Transverse colon (tissue), 4 donors: Measurements from ENCODE around the gene LRP2BP. TPM values are rescaled to one million over a fixed set of nuclear protein-coding genes. Genes with fewer than 3 reads are reported as not detected.

Source experiments
- DNase-seq: peaks from one replicate; pipeline ENCODE4 v3.0.0-alpha.2; 2019
- H3K27ac ChIP-seq, 4 donors: fragments of 200-600 bp; sonication (generic); 2 replicates each; pipeline ENCODE4 v1.5.1; 2016 to 2018; ENCODE audit warnings: inconsistent platforms in 4 of 4
- H3K27me3 ChIP-seq: fragments of 200-600 bp; sonication (generic); 2 replicates; pipeline ENCODE4 v1.5.1; 2017; ENCODE audit warnings: inconsistent platforms
- H3K36me3 ChIP-seq, 4 donors: fragments of 200-600 bp; sonication (generic); 2 replicates each; pipeline ENCODE4 v1.5.1; 2017 to 2019; ENCODE audit warnings: inconsistent platforms in 4 of 4
- H3K4me1 ChIP-seq, 4 donors: fragments of 200-600 bp; sonication (generic); 2 replicates each; pipeline ENCODE4 v1.5.1; 2017 to 2020; ENCODE audit warnings: inconsistent platforms in 4 of 4
- H3K4me3 ChIP-seq, 4 donors: fragments of 200-600 bp; sonication (generic); 1 replicate in 1 of 4; 2 replicates in 3 of 4; pipeline versions ENCODE4 v1.5.1 to v1.6.1; 2017 to 2019; ENCODE audit warnings: inconsistent platforms in 4 of 4
- H3K9me3 ChIP-seq, 2 donors: fragments of 200-600 bp; sonication (generic); 2 replicates each; pipeline ENCODE4 v1.5.1; 2017 to 2019; ENCODE audit warnings: inconsistent platforms in 2 of 2
- CTCF ChIP-seq, 5 experiments: fragments of 200-600 bp in 3 of 5; fragments of 450-650 bp in 2 of 5; sonication (generic) in 3 of 5; IDR thresholded peaks; 1 replicate in 2 of 5; 2 replicates in 3 of 5; pipeline ENCODE4 v1.5.1; 2016 to 2017; ENCODE audit warnings: antibody characterized with exemption in 5 of 5, inconsistent platforms in 3 of 5, mild to moderate bottlenecking in 2 of 5, moderate library complexity in 1 of 5
- EP300 ChIP-seq: sonication (generic); formaldehyde crosslinking; IDR thresholded peaks from one replicate; pipeline ENCODE4 v1.6.1; 2017; ENCODE audit warnings: antibody characterized with exemption, low read depth
- POLR2A ChIP-seq: fragments of 450-650 bp; IDR thresholded peaks from one replicate; pipeline ENCODE4 v1.6.1; 2016; ENCODE audit warnings: antibody characterized with exemption, mild to moderate bottlenecking, moderate library complexity
- POLR2AphosphoS5 ChIP-seq, 3 donors: sonication (generic); formaldehyde crosslinking; IDR thresholded peaks; one replicate each; pipeline ENCODE4 v1.6.1; 2016; ENCODE audit warnings: antibody characterized with exemption in 3 of 3
- WGBS, 2 donors: methylation state at CpG; one replicate each; pipeline ENCODE4 v1.1.5; 2018; ENCODE audit warnings: low coverage in 1 of 2; 5-methylcytosine and 5-hydroxymethylcytosine counted together
- in situ Hi-C, 4 donors: fragments of 200-750 bp; cut with MboI; loops; one replicate each; pipeline versions ENCODE4 v1.15.0 to v1.15.1; 2017; ENCODE audit warnings: low sequenced_read_pairs in 3 of 4, low pct_ligation_motif_present in 1 of 4, low pct_unique_long_range_greater_than_20kb in 1 of 4
- intact Hi-C: fragments of 100-400 bp; cut with DNase I; formaldehyde crosslinking; loops from one replicate; pipeline ENCODE4 v1.15.1; 2023; ENCODE audit warnings: low total_unique reads
- total RNA-seq, 4 donors: library from RNA; depleted of rRNA; stranded (reverse); fragments of >200 nt; gene quantifications; one replicate each; pipeline ENCODE4 v1.1.0, GENCODE V29; 2016

Gene LRP2BP
- total RNA-seq, 4 donors from 2014 or later: 0.55 to 20.1 (median 0.64) TPM; not detected in 1

GRCh38 chr4:185374573-185374972 is 21.2 kb downstream of the LRP2BP start:
- in situ Hi-C loops: no loop called here
- 77 to 92% methylated on average over 6 of the region's 6 CpGs for WGBS, 2 donors
- Histone ChIP-seq H3K27ac (no peak overlapping the region), H3K27me3 (no peaks in the 10 kb centered on the region), H3K4me1 (no peaks in the 10 kb centered on the region), H3K4me3 (no peak overlapping the region), H3K36me3 (no peaks in the 10 kb centered on the region), H3K9me3 (no peaks in the 10 kb centered on the region)
- intact Hi-C loops: no loop called here
- TF ChIP-seq POLR2A (no peak), POLR2AphosphoS5 (IDR thresholded peaks at IDR 0.05) (no peak), EP300 (no peak), CTCF (IDR thresholded peaks at IDR 0.05) (no peak)
- DNase-seq: no peak

GRCh38 chr4:185374027-185374426 is 21.7 kb downstream of the LRP2BP start:
- 81 to 92% methylated on average over 7 of the region's 7 CpGs for WGBS, 2 donors
- Histone ChIP-seq H3K27me3 (no peaks in the 10 kb centered on the region), H3K27ac (no peak overlapping the region), H3K9me3 (no peaks in the 10 kb centered on the region), H3K4me3 (no peak overlapping the region), H3K4me1 (no peaks in the 10 kb centered on the region), H3K36me3 (no peaks in the 10 kb centered on the region)
- in situ Hi-C loops: no loop called here
- intact Hi-C loops: no loop called here
- no peak for DNase-seq
- TF ChIP-seq POLR2A (no peak), EP300 (no peak)

GRCh38 chr4:185371702-185372101 is 24.0 kb downstream of the LRP2BP start:
- Histone ChIP-seq H3K27me3 (no peaks in the 10 kb centered on the region), H3K4me1 (no peaks in the 10 kb centered on the region), H3K27ac (no peak overlapping the region), H3K9me3 (no peaks in the 10 kb centered on the region), H3K36me3 (no peaks in the 10 kb centered on the region), H3K4me3 (no peak overlapping the region)
- intact Hi-C loops: no loop called here
- TF ChIP-seq EP300 (no peak), POLR2A (no peak), CTCF (IDR thresholded peaks at IDR 0.05) (no peak), POLR2AphosphoS5 (IDR thresholded peaks at IDR 0.05) (no peak)
- no peak for DNase-seq
- 85 to 95% methylated on average over 10 to 11 of the region's 11 CpGs for WGBS, 2 donors
- in situ Hi-C loops: no loop called here

- no peaks in the 10 kb centered on the region for H3K9me3 ChIP-seq
- 97 to 100% methylated on average over 2 to 11 of the region's 11 CpGs for WGBS, 2 donors
- H3K4me3 ChIP-seq: no peak overlapping the region
- DNase-seq: no peak
- no peak for TF ChIP-seq CTCF (IDR thresholded peaks at IDR 0.05)
- TF ChIP-seq EP300: no peak
- no peak for TF ChIP-seq POLR2A
- TF ChIP-seq POLR2AphosphoS5 (IDR thresholded peaks at IDR 0.05): no peak
- H3K27ac ChIP-seq: no peak overlapping the region
- in situ Hi-C loops (no loop called here), intact Hi-C loops (no loop called here)
- H3K4me1 ChIP-seq: no peaks in the 10 kb centered on the region
- H3K36me3 ChIP-seq: no peaks in the 10 kb centered on the region
- no peaks in the 10 kb centered on the region for H3K27me3 ChIP-seq
Observed at GRCh38 chr4:185370268-185370949, 25.3 kb downstream of the LRP2BP start.

- H3K4me3 ChIP-seq: no peak overlapping the region
- 78 to 80% methylated on average over 3 of the region's 3 CpGs for WGBS, 2 donors
- no peaks in the 10 kb centered on the region for H3K36me3 ChIP-seq
- intact Hi-C loops: no loop called here
- no peak for TF ChIP-seq POLR2AphosphoS5 (IDR thresholded peaks at IDR 0.05)
- no peak for TF ChIP-seq EP300
- no peak for TF ChIP-seq CTCF (IDR thresholded peaks at IDR 0.05)
- TF ChIP-seq POLR2A: no peak
- no peaks in the 10 kb centered on the region for H3K4me1 ChIP-seq
- H3K27me3 ChIP-seq: no peaks in the 10 kb centered on the region
- no peak for DNase-seq
- H3K27ac ChIP-seq: no peak overlapping the region
- H3K9me3 ChIP-seq: no peaks in the 10 kb centered on the region
- in situ Hi-C loops: no loop called here
Observed at GRCh38 chr4:185369731-185370130, 26.0 kb downstream of the LRP2BP start.
